Type B pancreatic cell (in vitro differentiated cells): ENCODE measurements around the gene EEF1A2. TPM values are rescaled to one million over a fixed set of nuclear protein-coding genes. Genes with fewer than 3 reads are reported as not detected.

Experiments used
- DNase-seq: peaks from one replicate; pipeline ENCODE4 v3.0.0; 2021; ENCODE audit warnings: mixed read lengths; ENCODE audit not compliant: unreplicated experiment; ENCODE audit errors: extremely low spot score
- H3K27ac Mint-ChIP-seq: 2 replicates; pipeline ENCODE4 v1.8.0; 2021; ENCODE audit warnings: mild to moderate bottlenecking, mixed read lengths
- H3K27me3 Mint-ChIP-seq: 2 replicates; pipeline ENCODE4 v1.8.0; 2021; ENCODE audit warnings: mixed read lengths
- H3K36me3 Mint-ChIP-seq: 2 replicates; pipeline ENCODE4 v1.8.0; 2021; ENCODE audit warnings: mixed read lengths
- H3K4me1 Mint-ChIP-seq: one replicate; pipeline ENCODE4 v1.8.0; 2021; ENCODE audit warnings: mixed read lengths; ENCODE audit not compliant: unreplicated experiment
- H3K4me3 Mint-ChIP-seq: 2 replicates; pipeline ENCODE4 v1.8.0; 2021; ENCODE audit warnings: mild to moderate bottlenecking, mixed read lengths
- H3K9me3 Mint-ChIP-seq: 2 replicates; pipeline ENCODE4 v1.8.0; 2021; ENCODE audit warnings: mixed read lengths
- CTCF ChIP-seq: fragments of 200-600 bp; sonication (generic); conservative IDR thresholded peaks from 2 replicates; pipeline ENCODE4 v1.5.0; 2021; ENCODE audit warnings: antibody characterized with exemption, mild to moderate bottlenecking
- total RNA-seq: library from RNA; stranded (reverse); gene quantifications from 2 replicates; pipeline ENCODE4 v1.2.1, GENCODE V29; 2021; ENCODE audit warnings: low replicate concordance

Gene EEF1A2
- total RNA-seq, 1 donor from 2014 or later = 20.5 TPM

- no peak for TF ChIP-seq CTCF
- peaks cover 17% of the 10 kb centered on the region for H3K27me3 Mint-ChIP-seq
- no peaks in the 10 kb centered on the region for H3K9me3 Mint-ChIP-seq
- DNase-seq = no peak
- H3K27ac Mint-ChIP-seq = no peak overlapping the region
- peaks cover 19% of the 10 kb centered on the region for H3K4me1 Mint-ChIP-seq
- no peak overlapping the region for H3K4me3 Mint-ChIP-seq
- no peaks in the 10 kb centered on the region for H3K36me3 Mint-ChIP-seq
These were observed 39.9 kb downstream of the EEF1A2 start for GRCh38 chr20:63459070-63459380.

GRCh38 chr20:63458170-63459069, 40.5 kb downstream of the EEF1A2 start:
- H3K4me3 Mint-ChIP-seq = no peak overlapping the region
- no peaks in the 10 kb centered on the region for H3K9me3 Mint-ChIP-seq
- H3K27ac Mint-ChIP-seq = no peak overlapping the region
- peaks cover 15% of the 10 kb centered on the region for H3K27me3 Mint-ChIP-seq
- DNase-seq = no peak
- no peaks in the 10 kb centered on the region for H3K36me3 Mint-ChIP-seq
- no peak for TF ChIP-seq CTCF
- H3K4me1 Mint-ChIP-seq = peaks cover 13% of the 10 kb centered on the region

GRCh38 chr20:63457737-63458136, 41.1 kb downstream of the EEF1A2 start:
- no peak overlapping the region for H3K4me3 Mint-ChIP-seq
- no peaks in the 10 kb centered on the region for H3K9me3 Mint-ChIP-seq
- peaks cover 12% of the 10 kb centered on the region for H3K4me1 Mint-ChIP-seq
- TF ChIP-seq CTCF = no peak
- H3K36me3 Mint-ChIP-seq = no peaks in the 10 kb centered on the region
- DNase-seq = no peak
- peaks cover 10% of the 10 kb centered on the region for H3K27me3 Mint-ChIP-seq
- no peak overlapping the region for H3K27ac Mint-ChIP-seq

GRCh38 chr20:63456429-63457284, 42.2 kb downstream of the EEF1A2 start:
- no peak for DNase-seq
- Mint-ChIP-seq H3K4me1 (peaks cover 12% of the 10 kb centered on the region), H3K27me3 (peaks cover 6% of the 10 kb centered on the region), H3K36me3 (no peaks in the 10 kb centered on the region), H3K4me3 (no peak overlapping the region), H3K27ac (no peak overlapping the region), H3K9me3 (no peaks in the 10 kb centered on the region)
- TF ChIP-seq CTCF = no peak

- Mint-ChIP-seq H3K9me3 (no peaks in the 10 kb centered on the region), H3K36me3 (no peaks in the 10 kb centered on the region), H3K27ac (no peak overlapping the region), H3K4me1 (peaks cover 5% of the 10 kb centered on the region), H3K4me3 (no peak overlapping the region), H3K27me3 (peaks cover 3% of the 10 kb centered on the region)
- DNase-seq = no peak
- no peak for TF ChIP-seq CTCF
These were observed 43.4 kb downstream of the EEF1A2 start for GRCh38 chr20:63455568-63455859.
